ENCODE measurements around the gene ZNF346. TPM values are rescaled to one million over a fixed set of nuclear protein-coding genes. Genes with fewer than 3 reads are reported as not detected.
"Not testable (repeated sequence)": the region's sequence is repeated elsewhere in the genome, so short reads cannot be mapped to it uniquely, and the experiment has no call there.

Gene ZNF346
- total RNA-seq, 2 donors from 2014 or later, result 14.9 to 18.4 TPM

DNA sequence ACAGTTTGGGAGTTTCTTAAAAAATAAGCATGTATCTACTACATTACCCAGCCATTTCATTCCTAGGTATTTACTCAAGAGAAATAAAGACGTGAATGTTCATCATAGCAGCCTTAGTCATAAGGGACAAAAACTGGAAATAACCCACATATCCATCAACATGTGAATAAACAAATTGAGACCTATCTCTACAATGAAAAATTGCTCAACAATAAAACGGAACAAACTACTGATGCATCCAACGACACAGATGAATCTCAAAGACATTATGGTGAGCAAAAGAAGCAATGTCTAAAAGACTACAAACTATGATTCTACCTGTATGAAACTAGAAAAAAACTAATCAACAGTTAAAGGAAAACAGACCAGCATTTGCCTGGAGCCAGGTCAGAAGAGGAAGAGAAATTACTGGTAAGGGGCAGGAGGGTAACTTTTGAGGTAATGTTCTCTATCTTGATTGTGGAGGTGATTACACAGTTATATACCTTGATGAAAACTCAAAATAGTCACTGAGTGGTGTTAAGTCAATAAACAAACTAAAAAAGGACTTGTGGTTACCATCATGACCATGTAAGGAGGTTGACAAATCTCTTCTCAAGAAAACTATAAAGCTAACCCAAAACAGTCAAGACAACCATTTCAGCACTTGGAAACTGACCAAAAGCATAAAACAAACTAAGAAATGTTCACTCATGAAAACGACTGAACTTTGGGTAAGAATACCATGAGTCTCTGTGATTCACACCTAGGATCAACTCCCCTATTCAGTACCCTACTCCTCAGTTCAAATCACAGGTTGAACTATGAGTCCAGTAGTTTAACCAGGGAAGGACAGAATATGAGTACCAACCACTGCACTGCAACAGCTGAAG, 26.4 kb upstream of the ZNF346 start:
- no peak overlapping the region for H3K4me3 Mint-ChIP-seq
- H3K27ac Mint-ChIP-seq, result peak overlapping the region; percentile 83
- no peaks in the 10 kb centered on the region for H3K27me3 Mint-ChIP-seq
- peaks cover 5% of the 10 kb centered on the region for H3K9me3 ChIP-seq (ENCODE audit: control insufficient read depth, low read length, poor library complexity, severe bottlenecking)
- DNase-seq (no peak), ATAC-seq (peak; percentile 25)
- H3K4me1 Mint-ChIP-seq, result peaks cover 27% of the 10 kb centered on the region
- H3K36me3 Mint-ChIP-seq (ENCODE audit: low read depth), result no peaks in the 10 kb centered on the region

- ATAC-seq (no peak), DNase-seq (no peak)
- H3K4me3 Mint-ChIP-seq, result no peak overlapping the region
- H3K4me1 Mint-ChIP-seq, result peaks cover 27% of the 10 kb centered on the region
- no peaks in the 10 kb centered on the region for H3K27me3 Mint-ChIP-seq
- H3K27ac Mint-ChIP-seq, result peak overlapping the region; percentile 83
- H3K36me3 Mint-ChIP-seq (ENCODE audit: low read depth), result no peaks in the 10 kb centered on the region
- H3K9me3 ChIP-seq (ENCODE audit: control insufficient read depth, low read length, poor library complexity, severe bottlenecking), result peaks cover 5% of the 10 kb centered on the region
Measured at GRCh38 chr5:176996780-176997179, 25.7 kb upstream of the ZNF346 start.

DNA sequence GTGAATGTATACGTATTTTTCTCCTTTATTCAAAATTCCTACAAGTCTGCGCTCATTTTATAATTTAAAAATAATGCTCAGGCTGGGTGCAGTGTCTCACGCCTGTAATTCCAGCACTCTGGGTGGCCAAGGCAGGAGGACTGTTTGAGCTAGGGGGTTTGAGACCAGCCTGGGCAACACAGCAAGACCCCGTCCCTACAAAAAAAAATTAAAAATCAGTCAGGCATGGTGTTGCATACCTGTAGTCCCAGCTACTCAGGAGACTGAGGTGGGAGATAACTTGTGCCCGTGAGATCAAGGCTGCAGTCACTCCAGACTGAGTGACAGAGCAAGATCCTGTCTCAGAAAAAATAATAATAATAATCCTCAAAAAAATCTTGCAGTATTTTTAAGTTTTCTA, 23.7 kb upstream of the ZNF346 start:
- DNase-seq (no peak), ATAC-seq (no peak)
- Mint-ChIP-seq H3K27ac (no peak overlapping the region), H3K4me1 (peaks cover 26% of the 10 kb centered on the region), H3K27me3 (no peaks in the 10 kb centered on the region), H3K4me3 (no peak overlapping the region), H3K36me3 (ENCODE audit: low read depth) (no peaks in the 10 kb centered on the region)
- H3K9me3 ChIP-seq (ENCODE audit: control insufficient read depth, low read length, poor library complexity, severe bottlenecking), result peaks cover 5% of the 10 kb centered on the region

GRCh38 chr5:176999526-176999925, 23.0 kb upstream of the ZNF346 start:
- H3K4me3 Mint-ChIP-seq; H3K27ac Mint-ChIP-seq; H3K36me3 Mint-ChIP-seq (ENCODE audit: low read depth); DNase-seq; H3K27me3 Mint-ChIP-seq; H3K9me3 ChIP-seq (ENCODE audit: control insufficient read depth, low read length, poor library complexity, severe bottlenecking); ATAC-seq: not testable (repeated sequence)
- H3K4me1 Mint-ChIP-seq, result peaks cover 32% of the 10 kb centered on the region

DNA sequence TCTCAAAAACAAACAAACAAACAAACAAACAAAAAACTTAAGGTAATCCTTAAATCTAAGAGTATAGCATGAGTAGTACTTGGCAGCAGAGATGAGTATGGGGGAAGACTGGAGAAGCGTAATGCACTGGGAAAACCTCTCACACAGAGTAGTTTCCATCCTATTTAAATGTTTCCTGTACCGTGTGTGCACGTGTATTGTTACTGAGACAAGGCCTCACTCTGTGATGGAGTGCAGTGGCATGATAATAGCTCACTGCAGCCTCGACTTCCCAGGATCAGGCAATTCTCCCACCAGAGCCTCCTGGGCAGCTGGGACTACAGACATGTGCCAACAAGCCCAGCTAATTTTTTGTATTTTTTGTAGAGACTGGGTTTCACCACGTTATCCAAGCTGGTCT, 18.8 kb upstream of the ZNF346 start:
- H3K9me3 ChIP-seq (ENCODE audit: control insufficient read depth, low read length, poor library complexity, severe bottlenecking), result no peaks in the 10 kb centered on the region
- no peaks in the 10 kb centered on the region for H3K36me3 Mint-ChIP-seq (ENCODE audit: low read depth)
- no peak for ATAC-seq
- H3K4me1 Mint-ChIP-seq, result peaks cover 20% of the 10 kb centered on the region
- no peaks in the 10 kb centered on the region for H3K27me3 Mint-ChIP-seq
- DNase-seq, result no peak
- no peak overlapping the region for H3K27ac Mint-ChIP-seq
- H3K4me3 Mint-ChIP-seq, result no peak overlapping the region

DNA sequence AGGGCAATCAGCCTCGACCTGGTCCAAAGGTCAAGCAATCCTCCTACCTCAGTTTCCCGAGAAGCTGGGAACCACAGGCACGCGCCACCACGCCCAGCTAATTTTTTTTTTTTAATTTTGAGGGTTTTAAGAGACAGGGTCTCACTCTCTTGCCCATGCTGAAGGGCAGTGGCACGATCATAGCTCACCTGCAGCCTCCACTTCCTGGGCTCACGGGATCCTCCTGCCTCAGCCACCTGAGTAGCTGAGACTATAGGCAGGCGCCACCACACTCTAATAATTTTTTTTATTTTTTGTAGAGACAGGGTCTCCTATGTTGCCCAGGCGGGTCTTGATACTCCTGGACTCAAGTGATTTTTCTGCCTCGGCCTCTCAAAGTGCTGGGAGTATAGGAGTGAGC, 17.5 kb upstream of the ZNF346 start:
- Mint-ChIP-seq H3K4me3 (peak overlapping the region; percentile 96), H3K36me3 (ENCODE audit: low read depth) (no peaks in the 10 kb centered on the region), H3K27ac (peak overlapping the region; percentile 91)

DNA sequence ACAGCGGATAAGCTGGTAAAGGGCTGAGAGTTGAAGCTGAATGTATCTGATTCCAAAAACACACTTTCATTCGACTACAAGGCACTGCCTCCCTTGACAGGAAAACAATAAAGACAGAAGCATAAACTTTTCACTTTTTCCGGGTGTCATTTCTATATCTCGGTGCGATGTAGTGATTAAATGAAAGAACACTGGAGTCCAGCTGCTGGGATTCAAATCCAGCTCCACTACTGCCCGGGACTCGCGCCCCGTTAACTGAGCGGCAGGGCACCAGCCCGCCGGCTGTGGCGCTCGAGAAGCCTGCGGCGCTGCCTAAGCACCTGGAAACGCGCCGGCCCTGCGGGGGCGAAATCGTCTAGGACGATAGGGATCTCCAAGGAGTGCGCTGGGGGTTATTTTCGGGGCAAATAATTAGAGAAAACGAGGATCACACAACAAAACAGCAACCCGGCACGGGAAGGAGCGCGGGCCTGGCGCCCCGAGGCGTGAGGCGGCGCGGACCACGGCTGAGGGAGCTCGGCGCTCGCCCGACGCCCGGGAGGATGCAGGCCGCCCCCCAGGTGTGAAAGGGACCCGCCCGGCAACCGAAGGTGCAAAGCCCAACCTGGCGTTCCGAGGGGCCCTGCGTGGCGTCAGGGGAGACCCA, 16.8 kb upstream of the ZNF346 start:
- Mint-ChIP-seq H3K4me1 (peaks cover 16% of the 10 kb centered on the region), H3K36me3 (ENCODE audit: low read depth) (no peaks in the 10 kb centered on the region), H3K27me3 (no peaks in the 10 kb centered on the region), H3K27ac (peak overlapping the region; percentile 91), H3K4me3 (peak overlapping the region; percentile 96)
- ATAC-seq (peak; percentile 61), DNase-seq (peak; percentile 36 to 49 (median 36))
- H3K9me3 ChIP-seq (ENCODE audit: control insufficient read depth, low read length, poor library complexity, severe bottlenecking), result no peaks in the 10 kb centered on the region

More for the DNA sequence above, 17.5 kb upstream of the ZNF346 start:
- Mint-ChIP-seq H3K27me3 (no peaks in the 10 kb centered on the region), H3K4me1 (peaks cover 17% of the 10 kb centered on the region)
- no peak for DNase-seq
- H3K9me3 ChIP-seq (ENCODE audit: control insufficient read depth, low read length, poor library complexity, severe bottlenecking), result no peaks in the 10 kb centered on the region
- ATAC-seq, result no peak

DNA sequence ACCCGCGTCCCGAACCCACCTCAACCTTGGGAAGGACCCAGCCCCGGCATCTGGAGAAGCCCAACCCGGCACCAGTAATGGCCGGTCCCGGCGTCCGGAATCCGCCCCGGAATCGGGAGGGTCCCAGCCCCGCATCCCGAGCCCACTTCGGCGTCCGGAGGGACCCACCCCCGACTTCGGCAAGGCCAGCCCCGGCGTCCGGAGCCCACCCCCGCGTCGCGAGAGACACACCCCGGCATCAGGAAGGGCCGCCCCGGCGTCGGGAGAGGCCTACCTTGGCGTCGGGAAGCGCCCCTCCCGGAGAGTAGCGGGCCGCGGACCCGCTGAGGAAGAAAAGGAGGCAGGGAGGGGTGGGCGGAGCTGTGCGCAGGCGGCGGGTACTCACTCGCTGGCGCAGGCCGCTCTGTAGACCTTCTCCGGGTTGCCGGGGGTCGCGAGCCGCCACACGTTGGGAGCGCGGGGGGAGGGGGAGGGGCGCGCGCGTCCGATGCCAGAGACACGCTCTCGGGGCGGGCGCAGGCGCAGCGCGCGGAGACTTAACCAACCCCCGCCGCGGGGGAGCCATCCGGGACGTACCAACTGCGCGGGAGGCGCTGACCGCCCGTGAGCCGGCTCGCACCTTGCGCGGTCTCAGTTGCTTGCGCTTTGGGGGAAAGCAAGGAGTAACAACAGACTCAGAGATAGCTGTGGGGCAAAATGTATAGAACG, 16.1 kb upstream of the ZNF346 start, which contains the start of gene UIMC1:
Gene UIMC1 (minus strand): TSS at position 515 of the 708 bp plus-strand sequence. CDS start 24,164 bp downstream, outside the sequence.
- peak within 1 kb of the TSS; percentile 91 for H3K27ac Mint-ChIP-seq
- H3K9me3 ChIP-seq (ENCODE audit: control insufficient read depth, low read length, poor library complexity, severe bottlenecking), result no peaks in the 10 kb centered on the region
- peaks cover 14% of the 10 kb centered on the region for H3K4me1 Mint-ChIP-seq
- ATAC-seq, result peak; percentile 89
- DNase-seq, result peak; percentile 86 to 90 (median 88)
- H3K36me3 Mint-ChIP-seq (ENCODE audit: low read depth), result no peaks in the 10 kb centered on the region
- H3K27me3 Mint-ChIP-seq, result no peaks in the 10 kb centered on the region
- H3K4me3 Mint-ChIP-seq, result peak within 1 kb of the TSS; percentile 96

GRCh38 chr5:177008716-177009115, 13.8 kb upstream of the ZNF346 start:
- H3K36me3 Mint-ChIP-seq (ENCODE audit: low read depth), result no peaks in the 10 kb centered on the region
- no peaks in the 10 kb centered on the region for H3K9me3 ChIP-seq (ENCODE audit: control insufficient read depth, low read length, poor library complexity, severe bottlenecking)
- H3K4me1 Mint-ChIP-seq, result peaks cover 14% of the 10 kb centered on the region
- DNase-seq (no peak), ATAC-seq (no peak)
- no peak overlapping the region for H3K4me3 Mint-ChIP-seq
- H3K27ac Mint-ChIP-seq, result no peak overlapping the region
- H3K27me3 Mint-ChIP-seq, result no peaks in the 10 kb centered on the region

GRCh38 chr5:177010153-177010552, 12.3 kb upstream of the ZNF346 start:
- Mint-ChIP-seq H3K36me3 (ENCODE audit: low read depth) (no peaks in the 10 kb centered on the region), H3K4me1 (peaks cover 11% of the 10 kb centered on the region), H3K4me3 (no peak overlapping the region), H3K27me3 (no peaks in the 10 kb centered on the region), H3K27ac (no peak overlapping the region)
- ATAC-seq (no peak), DNase-seq (no peak)
- no peaks in the 10 kb centered on the region for H3K9me3 ChIP-seq (ENCODE audit: control insufficient read depth, low read length, poor library complexity, severe bottlenecking)

GRCh38 chr5:177015156-177015555, 7.3 kb upstream of the ZNF346 start:
- no peak overlapping the region for H3K4me3 Mint-ChIP-seq
- no peaks in the 10 kb centered on the region for H3K36me3 Mint-ChIP-seq (ENCODE audit: low read depth)
- no peaks in the 10 kb centered on the region for H3K27me3 Mint-ChIP-seq
- DNase-seq (no peak), ATAC-seq (no peak)
- no peaks in the 10 kb centered on the region for H3K9me3 ChIP-seq (ENCODE audit: control insufficient read depth, low read length, poor library complexity, severe bottlenecking)
- H3K27ac Mint-ChIP-seq, result no peak overlapping the region
- H3K4me1 Mint-ChIP-seq, result peaks cover 5% of the 10 kb centered on the region

DNA sequence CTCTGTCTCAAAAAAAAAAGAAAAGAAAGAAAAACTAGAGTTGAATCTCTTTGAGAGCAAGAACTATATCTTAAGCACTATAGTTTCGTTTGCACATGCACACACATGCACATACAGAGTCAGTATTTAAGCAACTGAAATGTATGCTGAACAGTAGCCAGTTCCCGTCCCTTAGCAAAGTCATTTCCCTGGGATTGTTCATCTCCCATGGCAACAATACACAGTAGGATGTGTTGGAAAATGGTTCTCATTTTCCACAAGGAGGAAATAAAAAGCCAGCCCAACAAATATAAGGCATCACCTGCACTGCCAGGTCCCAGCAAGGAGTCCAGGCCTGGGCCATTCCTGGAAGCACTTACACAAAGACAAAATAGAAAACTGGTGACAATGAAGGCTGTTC, 4.2 kb upstream of the ZNF346 start:
- no peaks in the 10 kb centered on the region for H3K9me3 ChIP-seq (ENCODE audit: control insufficient read depth, low read length, poor library complexity, severe bottlenecking)
- H3K27ac Mint-ChIP-seq, result no peak overlapping the region
- peaks cover 22% of the 10 kb centered on the region for H3K4me1 Mint-ChIP-seq
- no peak for ATAC-seq
- no peaks in the 10 kb centered on the region for H3K27me3 Mint-ChIP-seq
- DNase-seq, result no peak
- peaks cover 2% of the 10 kb centered on the region for H3K36me3 Mint-ChIP-seq (ENCODE audit: low read depth)
- no peak overlapping the region for H3K4me3 Mint-ChIP-seq

DNA sequence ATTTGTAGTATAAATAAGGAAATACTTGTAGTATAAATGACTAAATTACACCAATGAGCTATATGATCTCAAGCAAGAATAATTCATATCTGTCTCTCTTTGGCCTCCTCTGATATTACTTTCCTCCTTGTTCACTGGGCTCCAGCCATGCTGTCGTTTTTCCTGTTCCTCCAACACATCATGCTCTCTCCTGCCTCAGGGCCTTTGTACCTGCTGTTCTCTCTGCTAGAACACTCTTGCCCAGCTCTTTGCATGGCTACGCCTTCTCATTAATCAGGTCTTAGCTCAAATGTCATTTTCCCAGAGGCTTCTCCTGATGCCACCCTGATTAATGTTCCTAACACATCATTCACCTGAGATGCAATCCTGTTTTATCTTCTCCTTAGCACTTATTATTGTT, 2.5 kb upstream of the ZNF346 start:
- Mint-ChIP-seq H3K27me3 (no peaks in the 10 kb centered on the region), H3K4me3 (no peak overlapping the region), H3K4me1 (peaks cover 31% of the 10 kb centered on the region), H3K27ac (peak overlapping the region; percentile 96), H3K36me3 (ENCODE audit: low read depth) (peaks cover 2% of the 10 kb centered on the region)
- DNase-seq (no peak), ATAC-seq (no peak)
- H3K9me3 ChIP-seq (ENCODE audit: control insufficient read depth, low read length, poor library complexity, severe bottlenecking), result no peaks in the 10 kb centered on the region

All from T-helper 17 cell (primary cell).